ENCODE results near the gene IGFBP2.

- TF ChIP-seq CTCF (IDR thresholded peaks at IDR 0.05) (no peak), POLR2AphosphoS5 (IDR thresholded peaks at IDR 0.05) (no peak), EP300 (IDR thresholded peaks at IDR 0.05; ENCODE audit: low read depth) (no peak), POLR2A (IDR thresholded peaks at IDR 0.05) (no peak)
These were observed 67.6 kb downstream of the IGFBP2 start for GRCh38 chr2:216700781-216701180.
